H1 (cell line): ENCODE measurements around the gene PHRF1. TPM values are rescaled to one million over a fixed set of nuclear protein-coding genes. Genes with fewer than 3 reads are reported as not detected.

ENCODE experiments used
- CTCF ChIA-PET: fragments of 300-600 bp; sonication (Branson Sonifier 250); formaldehyde crosslinking; loops from one replicate; lab custom pipeline; 2021; ENCODE audit not compliant: partially characterized antibody; lab: Charles Lee
- POLR2A ChIA-PET: fragments of 300-600 bp; sonication (Branson Sonifier 250); formaldehyde crosslinking; loops from one replicate; lab custom pipeline; 2021; ENCODE audit warnings: inconsistent platforms; ENCODE audit not compliant: partially characterized antibody; lab: Charles Lee
- DNase-seq, 2 experiments: peaks; one replicate each; pipeline versions ENCODE4 v3.0.0 to v3.0.0-alpha.2; 2010 to 2022; ENCODE audit warnings: low spot score in 2 of 2, low read depth in 1 of 2, mixed read lengths in 1 of 2
- FAIRE-seq: peaks from 2 replicates; lab custom pipeline; 2011; peaks lifted over from hg19 to GRCh38; lab: Jason Lieb, UNC
- H2AFZ ChIP-seq: 2 replicates; pipeline ENCODE4 v1.8.1; 2012; ENCODE audit warnings: low read length, inconsistent platforms
- H2AK5ac ChIP-seq: 2 replicates; pipeline ENCODE4 v1.6.1; 2013; ENCODE audit warnings: low read depth, low read length
- H2BK120ac ChIP-seq: replicated peaks from 2 replicates; pipeline ENCODE3; 2013; ENCODE audit warnings: low read depth, low read length, inconsistent platforms
- H2BK12ac ChIP-seq: 2 replicates; pipeline ENCODE4 v1.6.1; 2013; ENCODE audit warnings: low read depth, low read length
- H2BK15ac ChIP-seq: 2 replicates; pipeline ENCODE4 v1.6.1; 2013; ENCODE audit warnings: low read length
- H2BK20ac ChIP-seq: 2 replicates; pipeline ENCODE4 v1.6.1; 2013; ENCODE audit warnings: low read length
- H2BK5ac ChIP-seq: 2 replicates; pipeline ENCODE4 v1.6.1; 2013; ENCODE audit warnings: low read depth, low read length
- H3K14ac ChIP-seq: 2 replicates; pipeline ENCODE4 v1.6.1; 2013; ENCODE audit warnings: inconsistent platforms; ENCODE audit not compliant: insufficient read length
- H3K18ac ChIP-seq: 2 replicates; pipeline ENCODE4 v1.6.1; 2013; ENCODE audit warnings: low read length; ENCODE audit errors: extremely low read depth
- H3K23ac ChIP-seq: 2 replicates; pipeline ENCODE4 v1.6.1; 2013; ENCODE audit warnings: inconsistent platforms; ENCODE audit not compliant: insufficient read length
- H3K23me2 ChIP-seq: 2 replicates; pipeline ENCODE4 v1.6.1; 2013; ENCODE audit warnings: low read depth, low read length
- H3K27ac ChIP-seq: 2 replicates; pipeline ENCODE4 v1.6.1; 2011; ENCODE audit warnings: low read depth, low read length, inconsistent platforms
- H3K27me3 ChIP-seq, 4 experiments: replicated peaks in 1 of 4; 1 replicate in 1 of 4; 2 replicates in 3 of 4; pipeline versions ENCODE4 v1.6.1 to v1.8.1; 2011 to 2013; ENCODE audit warnings: low read length in 3 of 4, mild to moderate bottlenecking in 3 of 4, inconsistent platforms in 2 of 4, mixed read lengths in 2 of 4, moderate library complexity in 1 of 4; ENCODE audit not compliant: control insufficient read depth in 3 of 4, insufficient read depth in 3 of 4; ENCODE audit errors: extremely low read depth in 1 of 4
- H3K36me3 ChIP-seq, 4 experiments: 2 replicates each; pipeline versions ENCODE4 v1.6.1 to v1.8.1; 2011 to 2013; ENCODE audit warnings: mild to moderate bottlenecking in 4 of 4, low read length in 3 of 4, moderate library complexity in 2 of 4, control low read depth in 1 of 4, inconsistent platforms in 1 of 4; ENCODE audit not compliant: insufficient read depth in 4 of 4, control insufficient read depth in 2 of 4
- H3K4ac ChIP-seq: replicated peaks from 2 replicates; pipeline ENCODE3; 2013; ENCODE audit warnings: low read length, low read depth, mixed read lengths, inconsistent platforms; ENCODE audit not compliant: insufficient read length
- H3K4me1 ChIP-seq, 4 experiments: replicated peaks in 1 of 4; 1 replicate in 1 of 4; 2 replicates in 3 of 4; pipeline versions ENCODE4 v1.6.1 to v1.8.1; 2011 to 2013; ENCODE audit warnings: low read length in 3 of 4, inconsistent platforms in 2 of 4, mixed read lengths in 1 of 4; ENCODE audit not compliant: insufficient read depth in 4 of 4, control insufficient read depth in 3 of 4
- H3K4me2 ChIP-seq, 2 experiments: 2 replicates each; pipeline versions ENCODE4 v1.6.1 to v1.8.1; 2011 to 2013; ENCODE audit warnings: low read depth in 2 of 2, low read length in 2 of 2, control low read depth in 1 of 2, inconsistent platforms in 1 of 2, mild to moderate bottlenecking in 1 of 2; ENCODE audit not compliant: insufficient read depth in 1 of 2
- H3K4me3 ChIP-seq, 4 experiments: fragments of 200-600, 300-600 bp in 1 of 4; sonication (generic), shearing (Covaris generic), sonication (Bioruptor Twin) in 1 of 4; 2 replicates each; pipeline versions ENCODE4 v1.5.1 to v1.8.1; 2011 to 2016; ENCODE audit warnings: low read length in 4 of 4, low read depth in 3 of 4, control low read depth in 2 of 4, inconsistent platforms in 2 of 4, mild to moderate bottlenecking in 2 of 4, mixed read lengths in 1 of 4, moderate library complexity in 1 of 4; ENCODE audit not compliant: insufficient read depth in 2 of 4; ENCODE audit errors: extremely low read depth in 1 of 4
- H3K56ac ChIP-seq: replicated peaks from 2 replicates; pipeline ENCODE3; 2013; ENCODE audit warnings: low read depth, mild to moderate bottlenecking, mixed read lengths, low read length, inconsistent platforms; ENCODE audit not compliant: insufficient read length
- H3K79me1 ChIP-seq: 2 replicates; pipeline ENCODE4 v1.6.1; 2013; ENCODE audit warnings: low read depth, low read length, control low read depth
- H3K79me2 ChIP-seq, 2 experiments: 2 replicates each; pipeline versions ENCODE4 v1.6.1 to v1.8.1; 2012 to 2013; ENCODE audit warnings: low read length in 2 of 2, mild to moderate bottlenecking in 2 of 2, inconsistent platforms in 1 of 2; ENCODE audit not compliant: insufficient read depth in 2 of 2, control insufficient read depth in 1 of 2
- H3K9ac ChIP-seq, 4 experiments: replicated peaks in 1 of 4; 1 replicate in 1 of 4; 2 replicates in 3 of 4; pipeline versions ENCODE4 v1.6.1 to v1.8.1; 2011 to 2013; ENCODE audit warnings: low read depth in 3 of 4, low read length in 3 of 4, control low read depth in 2 of 4, mild to moderate bottlenecking in 2 of 4, moderate library complexity in 2 of 4, inconsistent platforms in 1 of 4; ENCODE audit errors: extremely low read depth in 1 of 4
- H3K9me3 ChIP-seq, 2 experiments: 2 replicates each; pipeline versions ENCODE4 v1.6.1 to v1.8.1; 2012 to 2013; ENCODE audit warnings: mild to moderate bottlenecking in 2 of 2, moderate library complexity in 2 of 2, control low read depth in 1 of 2, inconsistent platforms in 1 of 2, low read depth in 1 of 2, low read length in 1 of 2, mixed read lengths in 1 of 2; ENCODE audit not compliant: insufficient read depth in 2 of 2
- H4K20me1 ChIP-seq, 2 experiments: replicated peaks in 1 of 2; 2 replicates each; pipeline versions ENCODE3 to v1.8.1; 2011 to 2013; ENCODE audit warnings: inconsistent platforms in 2 of 2, low read length in 2 of 2, mild to moderate bottlenecking in 1 of 2; ENCODE audit not compliant: insufficient read depth in 2 of 2, control insufficient read depth in 1 of 2
- H4K5ac ChIP-seq: 2 replicates; pipeline ENCODE4 v1.6.1; 2013; ENCODE audit warnings: low read length, low read depth, mixed read lengths, inconsistent platforms; ENCODE audit not compliant: insufficient read length
- H4K8ac ChIP-seq: 2 replicates; pipeline ENCODE4 v1.8.0; 2013; ENCODE audit warnings: mild to moderate bottlenecking, moderate library complexity, low read length, inconsistent platforms; ENCODE audit not compliant: insufficient read depth; ENCODE audit errors: extremely low read depth
- H4K91ac ChIP-seq: replicated peaks from 2 replicates; pipeline ENCODE3; 2013; ENCODE audit warnings: low read length, mixed read lengths, inconsistent platforms; ENCODE audit not compliant: insufficient read length
- ATF3 ChIP-seq: IDR thresholded peaks from 2 replicates; pipeline ENCODE4 v1.6.1; 2011; ENCODE audit warnings: low read depth, mild to moderate bottlenecking, low read length; ENCODE audit not compliant: insufficient read depth
- BACH1 ChIP-seq: IDR thresholded peaks from 2 replicates; pipeline ENCODE4 v1.6.1; 2012; ENCODE audit warnings: low read length, improper control_type of control experiment
- MAX ChIP-seq: IDR thresholded peaks from 2 replicates; pipeline ENCODE4 v1.6.1; 2012; ENCODE audit warnings: inconsistent platforms
- TAF7 ChIP-seq: optimal IDR thresholded peaks from 2 replicates; pipeline ENCODE3; 2011; ENCODE audit warnings: low read depth, mild to moderate bottlenecking, inconsistent platforms, low read length, moderate library complexity, borderline replicate concordance
- WGBS, 2 experiments: shearing (Covaris generic) in 1 of 2; methylation state at CpG; one replicate each; pipeline versions ENCODE4 v1.1.6 to v1.1.7; 2013 to 2015; ENCODE audit warnings: low lambda C conversion rate in 2 of 2, mixed read lengths in 2 of 2, inconsistent platforms in 1 of 2, low coverage in 1 of 2, missing lambda C conversion rate in 1 of 2; ENCODE audit not compliant: insufficient replicate concordance in 2 of 2, insufficient coverage in 1 of 2, insufficient read length in 1 of 2; ENCODE audit errors: extremely low coverage in 1 of 2, missing lambda C conversion rate in 1 of 2; 5-methylcytosine and 5-hydroxymethylcytosine counted together
- polyA plus RNA-seq, 7 experiments: library from polyadenylated mRNA; depleted of rRNA in 3 of 7; stranded (reverse) in 5 of 7; unstranded in 2 of 7; fragments of >200 nt in 5 of 7; fragments of 200-250 nt in 2 of 7; gene quantifications; 1 replicate in 5 of 7; 2 replicates in 1 of 7; 4 replicates in 1 of 7; pipeline versions ENCODE4 v1.2.1 to v1.2.3, GENCODE V29; 2011 to 2013; ENCODE audit warnings: missing spikeins in 2 of 7, mixed read lengths in 2 of 7
- total RNA-seq: library from RNA; stranded (reverse); fragmentation: NEBNext Ultra II Directional; extraction: Animal tissue kit (Norgen Biotek cat#: 25700); gene quantifications from 2 replicates; pipeline ENCODE4 v1.2.1, GENCODE V29; 2021

The PHRF1 gene
- total and polyA plus RNA-seq, 2 of the 8 experiments (the other 6 are each of a cell fraction or from before 2014, with no cell fraction given): 13.4 to 37.3 TPM

GRCh38 chr11:567629-568292, 8.5 kb upstream of the PHRF1 start:
- Histone ChIP-seq H4K5ac (peak overlapping the region; percentile 40), H3K4me3 (peak overlapping the region; percentile 43 to 67 (median 52)), H3K27ac (no peak overlapping the region), H4K91ac (peak overlapping the region; percentile 10), H3K36me3 (peaks cover 0 to 5% (median 3%) of the 10 kb centered on the region in 4 experiments; a peak in 5 of 8 replicates), H3K27me3 (peaks cover 0 to 3% (median 0%) of the 10 kb centered on the region in 4 experiments; a peak in 3 of 7 replicates), H3K18ac (no peak overlapping the region), H3K14ac (no peak overlapping the region), H2BK5ac (no peak overlapping the region), H3K9me3 (no peaks in the 10 kb centered on the region), H4K8ac (peak overlapping the region; percentile 51), H2AFZ (no peak overlapping the region), H3K56ac (no peak overlapping the region), H3K4me1 (peaks cover 2 to 22% (median 11%) of the 10 kb centered on the region in 4 experiments; a peak in 6 of 7 replicates), H3K9ac (no peak overlapping the region), H2BK120ac (no peak overlapping the region), H3K23me2 (peaks cover 4% of the 10 kb centered on the region; the same call in 1 of the 2 replicates), H2BK20ac (no peak overlapping the region), H3K23ac (no peak overlapping the region), H3K79me2 (no peaks in the 10 kb centered on the region), H2AK5ac (no peak overlapping the region), H3K79me1 (peaks cover 6% of the 10 kb centered on the region; the same call in 1 of the 2 replicates), H3K4ac (no peak overlapping the region), H3K4me2 (peak overlapping the region; percentile 75 to 93), H2BK15ac (no peak overlapping the region), H4K20me1 (peaks cover 2 to 21% of the 10 kb centered on the region in 2 experiments), H2BK12ac (no peak overlapping the region)
- DNase-seq (no peak), FAIRE-seq (no peak)
- CTCF ChIA-PET: interaction anchor here (0.6 to 3.2 kb wide), 3 partner anchors 12 to 84 kb away, joined by 3 to 21 read pairs (median 5); no protein-coding TSS in a partner anchor
- POLR2A ChIA-PET: interaction anchor here (0.6 to 2.8 kb wide), 8 partner anchors 8 to 979 kb away, joined by 3 to 11 read pairs (median 5); partner anchors contain the start of genes LMNTD2 and PNPLA2
- whole genome bisulfite sequencing, 2 experiments: 39% methylated on average over 25 of the region's 41 CpGs; no CpG with 5 or more reads in 1 of the 2 experiments
- TF ChIP-seq ATF3: no peak
- TF ChIP-seq MAX: no peak
- no peak for TF ChIP-seq BACH1
- no peak for TF ChIP-seq TAF7
